Dermis microvascular lymphatic vessel endothelial cell (primary cell): ENCODE data around the gene ZC3H4. TPM values are rescaled to one million over a fixed set of nuclear protein-coding genes. Genes with fewer than 3 reads are reported as not detected.
"Not testable (repeated sequence)": the region's sequence is repeated elsewhere in the genome, so short reads cannot be mapped to it uniquely, and the experiment has no call there.

ENCODE experiments used
- DNase-seq, 2 donors: peaks; one replicate each; pipeline versions ENCODE4 v3.0.0 to v3.0.0-alpha.2; 2010; ENCODE audit warnings: low read depth in 2 of 2
- total RNA-seq: library from RNA; depleted of rRNA; stranded (reverse); fragments of >200 nt; gene quantifications from 2 replicates; pipeline ENCODE4 v1.2.1, GENCODE V29; 2014

Gene ZC3H4
- total RNA-seq, 1 donor from 2014 or later, result 8.6 TPM

GRCh38 chr19:47084879-47085439 lies 28.6 kb downstream of the ZC3H4 start:
- no peak for DNase-seq

GRCh38 chr19:47082493-47082892 lies 31.1 kb downstream of the ZC3H4 start:
- no peak for DNase-seq

- no peak for DNase-seq
These were observed 32.5 kb downstream of the ZC3H4 start for GRCh38 chr19:47081095-47081494.

- DNase-seq, result not testable (repeated sequence)
These were observed 35.2 kb downstream of the ZC3H4 start for GRCh38 chr19:47078351-47078750.

GRCh38 chr19:47075941-47076340 lies 37.6 kb downstream of the ZC3H4 start:
- no peak for DNase-seq

- no peak for DNase-seq
These were observed 38.3 kb downstream of the ZC3H4 start for GRCh38 chr19:47075179-47075810.

- peak in 1 of 2 donors; percentile 41 for DNase-seq
These were observed 39.0 kb downstream of the ZC3H4 start for GRCh38 chr19:47074621-47075020.

GRCh38 chr19:47073574-47073973 lies 40.0 kb downstream of the ZC3H4 start:
- DNase-seq, result no peak

GRCh38 chr19:47072323-47072722 lies 41.3 kb downstream of the ZC3H4 start:
- no peak for DNase-seq

GRCh38 chr19:47071731-47072130 lies 41.8 kb downstream of the ZC3H4 start:
- DNase-seq, result no peak

GRCh38 chr19:47070756-47071155 lies 42.8 kb downstream of the ZC3H4 start:
- no peak for DNase-seq

GRCh38 chr19:47069795-47070194 lies 43.8 kb downstream of the ZC3H4 start:
- no peak for DNase-seq

- DNase-seq, result no peak
These were observed 44.6 kb downstream of the ZC3H4 start for GRCh38 chr19:47068876-47069406.

GRCh38 chr19:47068246-47068645 lies 45.3 kb downstream of the ZC3H4 start:
- no peak for DNase-seq

GRCh38 chr19:47067215-47067847 lies 46.2 kb downstream of the ZC3H4 start:
- no peak for DNase-seq

GRCh38 chr19:47066376-47067214 lies 47.0 kb downstream of the ZC3H4 start:
- no peak for DNase-seq

GRCh38 chr19:47065242-47065641 lies 48.3 kb downstream of the ZC3H4 start:
- no peak for DNase-seq

- no peak for DNase-seq
These were observed 49.7 kb downstream of the ZC3H4 start for GRCh38 chr19:47063874-47064273.

- DNase-seq, result no peak
These were observed 55.0 kb downstream of the ZC3H4 start for GRCh38 chr19:47058621-47059022.

GRCh38 chr19:47057328-47057727 lies 56.2 kb downstream of the ZC3H4 start:
- DNase-seq, result peak in 1 of 2 donors; percentile 33

- DNase-seq, result no peak
These were observed 57.2 kb downstream of the ZC3H4 start for GRCh38 chr19:47056411-47056810.

GRCh38 chr19:47050562-47050961 lies 63.0 kb downstream of the ZC3H4 start:
- not testable (repeated sequence) for DNase-seq
